ENCODE results near the gene CBLL2. TPM values are rescaled to one million over a fixed set of nuclear protein-coding genes. Genes with fewer than 3 reads are reported as not detected.
"Not testable (repeated sequence)": the region's sequence is repeated elsewhere in the genome, so short reads cannot be mapped to it uniquely, and the experiment has no call there.

The CBLL2 gene
- total RNA-seq, 4 donors from 2014 or later = not detected

DNA sequence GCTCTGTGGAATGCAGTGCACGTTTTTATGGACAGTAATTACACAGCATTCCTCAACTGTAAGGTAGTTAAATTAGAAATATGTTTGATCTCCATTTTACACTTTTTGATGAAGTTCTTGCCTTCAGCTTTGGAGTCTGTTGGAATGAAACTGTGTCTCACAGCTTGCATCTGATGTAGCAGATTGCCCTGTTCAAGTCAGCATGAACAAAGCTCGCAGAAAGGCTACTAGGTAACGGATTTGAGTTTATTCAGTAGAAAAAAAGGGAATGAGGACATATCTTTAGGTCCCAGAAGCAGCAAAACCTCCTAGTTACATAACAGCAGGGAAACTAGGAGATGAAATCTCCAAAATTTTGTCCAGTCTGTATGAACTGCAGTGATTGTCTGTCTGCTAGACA is 24.3 kb upstream of the CBLL2 start:
- intact Hi-C loops (cut with DNase I; ENCODE audit: low total_unique reads) = no loop called here
- TF ChIP-seq, protein P1, sequence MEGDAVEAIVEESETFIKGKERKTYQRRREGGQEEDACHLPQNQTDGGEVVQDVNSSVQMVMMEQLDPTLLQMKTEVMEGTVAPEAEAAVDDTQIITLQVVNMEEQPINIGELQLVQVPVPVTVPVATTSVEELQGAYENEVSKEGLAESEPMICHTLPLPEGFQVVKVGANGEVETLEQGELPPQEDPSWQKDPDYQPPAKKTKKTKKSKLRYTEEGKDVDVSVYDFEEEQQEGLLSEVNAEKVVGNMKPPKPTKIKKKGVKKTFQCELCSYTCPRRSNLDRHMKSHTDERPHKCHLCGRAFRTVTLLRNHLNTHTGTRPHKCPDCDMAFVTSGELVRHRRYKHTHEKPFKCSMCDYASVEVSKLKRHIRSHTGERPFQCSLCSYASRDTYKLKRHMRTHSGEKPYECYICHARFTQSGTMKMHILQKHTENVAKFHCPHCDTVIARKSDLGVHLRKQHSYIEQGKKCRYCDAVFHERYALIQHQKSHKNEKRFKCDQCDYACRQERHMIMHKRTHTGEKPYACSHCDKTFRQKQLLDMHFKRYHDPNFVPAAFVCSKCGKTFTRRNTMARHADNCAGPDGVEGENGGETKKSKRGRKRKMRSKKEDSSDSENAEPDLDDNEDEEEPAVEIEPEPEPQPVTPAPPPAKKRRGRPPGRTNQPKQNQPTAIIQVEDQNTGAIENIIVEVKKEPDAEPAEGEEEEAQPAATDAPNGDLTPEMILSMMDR (IDR thresholded peaks at IDR 0.05) = no peak
- no peak for TF ChIP-seq POLR2A (IDR thresholded peaks at IDR 0.05)

GRCh38 chrX:22249371-22249770 is 23.3 kb upstream of the CBLL2 start:
- no peak for TF ChIP-seq POLR2A (IDR thresholded peaks at IDR 0.05)
- TF ChIP-seq, protein P1 (IDR thresholded peaks at IDR 0.05) = no peak
- no peak for DNase-seq (ENCODE audit: low spot score in 2 of 2)
- no peak overlapping the region for H3K4me3 ChIP-seq (ENCODE audit: low read depth, poor library complexity, severe bottlenecking)
- WGBS, 2 donors = 58 to 77% methylated on average over 2 of the region's 2 CpGs
- intact Hi-C loops (cut with DNase I; ENCODE audit: low total_unique reads) = no loop called here

More for the DNA sequence above, 24.3 kb upstream of the CBLL2 start:
- no peak overlapping the region for H3K4me3 ChIP-seq (ENCODE audit: low read depth, poor library complexity, severe bottlenecking)
- 52 to 69% methylated on average over 3 of the region's 3 CpGs for WGBS, 2 donors
- DNase-seq (ENCODE audit: low spot score in 2 of 2) = no peak

- WGBS, 2 donors = 58 to 66% methylated on average over 6 of the region's 6 CpGs
- no peak overlapping the region for H3K4me3 ChIP-seq (ENCODE audit: low read depth, poor library complexity, severe bottlenecking)
- no peak for DNase-seq (ENCODE audit: low spot score in 2 of 2)
- intact Hi-C loops (cut with DNase I; ENCODE audit: low total_unique reads) = no loop called here
- no peak for TF ChIP-seq POLR2A (IDR thresholded peaks at IDR 0.05)
- TF ChIP-seq, protein P1 (IDR thresholded peaks at IDR 0.05) = no peak
These were observed 4.0 kb upstream of the CBLL2 start for GRCh38 chrX:22268706-22269105.

DNA sequence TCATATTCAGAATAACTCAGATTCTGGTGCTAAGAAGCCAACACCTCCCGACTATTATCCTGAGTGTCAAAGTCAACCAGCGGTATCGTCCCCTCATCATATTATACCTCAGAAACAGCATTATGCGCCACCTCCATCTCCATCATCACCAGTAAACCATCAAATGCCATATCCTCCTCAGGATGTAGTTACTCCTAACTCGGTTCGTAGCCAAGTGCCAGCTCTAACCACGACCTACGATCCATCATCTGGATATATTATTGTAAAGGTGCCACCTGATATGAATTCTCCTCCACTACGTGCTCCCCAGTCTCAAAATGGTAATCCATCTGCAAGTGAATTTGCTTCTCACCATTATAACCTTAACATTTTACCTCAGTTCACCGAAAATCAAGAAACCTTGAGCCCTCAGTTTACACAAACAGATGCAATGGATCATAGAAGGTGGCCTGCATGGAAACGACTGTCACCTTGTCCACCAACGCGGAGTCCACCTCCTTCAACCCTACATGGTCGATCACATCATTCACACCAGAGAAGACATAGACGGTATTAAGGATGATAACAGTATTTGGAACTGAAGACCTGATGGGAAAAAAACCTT is 1.1 kb downstream of the CBLL2 start:
- 86 to 94% methylated on average over 15 of the region's 15 CpGs for WGBS, 2 donors
- intact Hi-C loops (cut with DNase I; ENCODE audit: low total_unique reads) = no loop called here
- TF ChIP-seq, protein P1 (IDR thresholded peaks at IDR 0.05) = no peak
- no peak for TF ChIP-seq POLR2A (IDR thresholded peaks at IDR 0.05)
- H3K4me3 ChIP-seq (ENCODE audit: low read depth, poor library complexity, severe bottlenecking) = no peak overlapping the region
- no peak for DNase-seq (ENCODE audit: low spot score in 2 of 2)

GRCh38 chrX:22276781-22277180 is 4.1 kb downstream of the CBLL2 start:
- TF ChIP-seq, protein P1 (IDR thresholded peaks at IDR 0.05) = no peak
- TF ChIP-seq POLR2A (IDR thresholded peaks at IDR 0.05) = no peak
- no peak overlapping the region for H3K4me3 ChIP-seq (ENCODE audit: low read depth, poor library complexity, severe bottlenecking)
- WGBS, 2 donors = 70 to 86% methylated on average over 5 to 6 of the region's 6 CpGs
- intact Hi-C loops (cut with DNase I; ENCODE audit: low total_unique reads) = no loop called here
- no peak for DNase-seq (ENCODE audit: low spot score in 2 of 2)

GRCh38 chrX:22278375-22278774 is 5.7 kb downstream of the CBLL2 start:
- TF ChIP-seq, protein P1 (IDR thresholded peaks at IDR 0.05) = no peak
- TF ChIP-seq POLR2A (IDR thresholded peaks at IDR 0.05) = no peak
- DNase-seq (ENCODE audit: low spot score in 2 of 2) = no peak
- intact Hi-C loops (cut with DNase I; ENCODE audit: low total_unique reads) = no loop called here
- H3K4me3 ChIP-seq (ENCODE audit: low read depth, poor library complexity, severe bottlenecking) = no peak overlapping the region
- WGBS, 2 donors = 43 to 48% methylated on average over 2 to 3 of the region's 3 CpGs

GRCh38 chrX:22289209-22289608 is 16.5 kb downstream of the CBLL2 start:
- WGBS, 2 donors = 89 to 94% methylated on average over 3 of the region's 3 CpGs
- DNase-seq (ENCODE audit: low spot score in 2 of 2); H3K4me3 ChIP-seq (ENCODE audit: low read depth, poor library complexity, severe bottlenecking); intact Hi-C loops (cut with DNase I; ENCODE audit: low total_unique reads): not testable (repeated sequence)

All from lower leg skin (tissue), 4 donors.